Parathyroid adenoma (tissue), 2 donors: Measurements from ENCODE around the gene CHST8.

Source experiments
- H2AFZ ChIP-seq: fragments of 300-600 bp; sonication (generic); one replicate; pipeline ENCODE4 v1.7.0; 2017; ENCODE audit warnings: antibody characterized with exemption, mild to moderate bottlenecking
- H3K27ac ChIP-seq: fragments of 300-600 bp; sonication (generic); one replicate; pipeline ENCODE4 v1.7.0; 2017
- H3K27me3 ChIP-seq: fragments of 300-600 bp; sonication (generic); one replicate; pipeline ENCODE4 v1.7.0; 2017; ENCODE audit warnings: low read length; ENCODE audit not compliant: control insufficient read depth, insufficient read depth
- H3K36me3 ChIP-seq: fragments of 300-600 bp; sonication (generic); one replicate; pipeline ENCODE4 v1.7.0; 2017; ENCODE audit warnings: low read length; ENCODE audit not compliant: control insufficient read depth, insufficient read depth
- H3K4me1 ChIP-seq: fragments of 300-600 bp; sonication (generic); one replicate; pipeline ENCODE4 v1.7.0; 2017; ENCODE audit warnings: control low read depth
- H3K4me2 ChIP-seq: fragments of 300-600 bp; sonication (generic); one replicate; pipeline ENCODE4 v1.7.0; 2017; ENCODE audit warnings: low read length
- H3K4me3 ChIP-seq: fragments of 300-600 bp; sonication (generic); one replicate; pipeline ENCODE4 v1.7.0; 2017; ENCODE audit warnings: low read depth, low read length
- H3K79me2 ChIP-seq: fragments of 300-600 bp; sonication (generic); one replicate; pipeline ENCODE4 v1.7.0; 2017; ENCODE audit warnings: control low read depth
- H3K9ac ChIP-seq: fragments of 300-600 bp; sonication (generic); one replicate; pipeline ENCODE4 v1.7.0; 2017; ENCODE audit warnings: mild to moderate bottlenecking
- H3K9me3 ChIP-seq: fragments of 300-600 bp; sonication (generic); one replicate; pipeline ENCODE4 v1.7.0; 2017; ENCODE audit warnings: low read length; ENCODE audit not compliant: control insufficient read depth
- TF ChIP-seq, protein P1 (sequence below): fragments of 300-600 bp; sonication (generic); IDR thresholded peaks from one replicate; pipeline ENCODE4 v1.7.0; 2017; ENCODE audit warnings: antibody characterized with exemption, mild to moderate bottlenecking
- donor health status: primary hyperparathyroidism.

Gene CHST8

DNA sequence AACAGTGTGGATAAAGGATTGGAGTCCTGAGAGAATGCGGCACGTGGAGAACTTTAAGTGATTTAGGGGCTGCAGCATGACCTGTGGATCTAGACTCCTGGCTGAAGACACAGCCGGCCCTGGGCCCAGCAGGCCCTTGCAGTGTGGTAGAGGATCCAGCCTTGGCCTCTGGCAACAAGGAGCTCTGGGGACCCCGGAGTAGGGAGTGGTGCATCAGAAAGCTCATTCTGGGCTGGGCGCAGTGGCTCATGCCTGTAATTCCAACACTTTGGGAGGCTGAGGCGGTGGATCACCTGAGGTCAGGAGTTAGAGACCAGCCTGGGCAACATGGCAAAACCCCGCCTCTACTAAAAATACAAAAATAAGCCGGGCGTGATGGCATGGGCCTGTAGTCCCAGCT is 76.0 kb downstream of the CHST8 start:
- TF ChIP-seq, protein P1, sequence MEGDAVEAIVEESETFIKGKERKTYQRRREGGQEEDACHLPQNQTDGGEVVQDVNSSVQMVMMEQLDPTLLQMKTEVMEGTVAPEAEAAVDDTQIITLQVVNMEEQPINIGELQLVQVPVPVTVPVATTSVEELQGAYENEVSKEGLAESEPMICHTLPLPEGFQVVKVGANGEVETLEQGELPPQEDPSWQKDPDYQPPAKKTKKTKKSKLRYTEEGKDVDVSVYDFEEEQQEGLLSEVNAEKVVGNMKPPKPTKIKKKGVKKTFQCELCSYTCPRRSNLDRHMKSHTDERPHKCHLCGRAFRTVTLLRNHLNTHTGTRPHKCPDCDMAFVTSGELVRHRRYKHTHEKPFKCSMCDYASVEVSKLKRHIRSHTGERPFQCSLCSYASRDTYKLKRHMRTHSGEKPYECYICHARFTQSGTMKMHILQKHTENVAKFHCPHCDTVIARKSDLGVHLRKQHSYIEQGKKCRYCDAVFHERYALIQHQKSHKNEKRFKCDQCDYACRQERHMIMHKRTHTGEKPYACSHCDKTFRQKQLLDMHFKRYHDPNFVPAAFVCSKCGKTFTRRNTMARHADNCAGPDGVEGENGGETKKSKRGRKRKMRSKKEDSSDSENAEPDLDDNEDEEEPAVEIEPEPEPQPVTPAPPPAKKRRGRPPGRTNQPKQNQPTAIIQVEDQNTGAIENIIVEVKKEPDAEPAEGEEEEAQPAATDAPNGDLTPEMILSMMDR: no peak
- H3K4me1 ChIP-seq: peaks cover 6% of the 10 kb centered on the region
- no peak overlapping the region for H2AFZ ChIP-seq
- H3K4me2 ChIP-seq: no peak overlapping the region
- no peak overlapping the region for H3K9ac ChIP-seq
- H3K36me3 ChIP-seq: no peaks in the 10 kb centered on the region
- no peak overlapping the region for H3K4me3 ChIP-seq
- no peaks in the 10 kb centered on the region for H3K9me3 ChIP-seq
- no peaks in the 10 kb centered on the region for H3K27me3 ChIP-seq
- no peak overlapping the region for H3K27ac ChIP-seq
- H3K79me2 ChIP-seq: no peaks in the 10 kb centered on the region

DNA sequence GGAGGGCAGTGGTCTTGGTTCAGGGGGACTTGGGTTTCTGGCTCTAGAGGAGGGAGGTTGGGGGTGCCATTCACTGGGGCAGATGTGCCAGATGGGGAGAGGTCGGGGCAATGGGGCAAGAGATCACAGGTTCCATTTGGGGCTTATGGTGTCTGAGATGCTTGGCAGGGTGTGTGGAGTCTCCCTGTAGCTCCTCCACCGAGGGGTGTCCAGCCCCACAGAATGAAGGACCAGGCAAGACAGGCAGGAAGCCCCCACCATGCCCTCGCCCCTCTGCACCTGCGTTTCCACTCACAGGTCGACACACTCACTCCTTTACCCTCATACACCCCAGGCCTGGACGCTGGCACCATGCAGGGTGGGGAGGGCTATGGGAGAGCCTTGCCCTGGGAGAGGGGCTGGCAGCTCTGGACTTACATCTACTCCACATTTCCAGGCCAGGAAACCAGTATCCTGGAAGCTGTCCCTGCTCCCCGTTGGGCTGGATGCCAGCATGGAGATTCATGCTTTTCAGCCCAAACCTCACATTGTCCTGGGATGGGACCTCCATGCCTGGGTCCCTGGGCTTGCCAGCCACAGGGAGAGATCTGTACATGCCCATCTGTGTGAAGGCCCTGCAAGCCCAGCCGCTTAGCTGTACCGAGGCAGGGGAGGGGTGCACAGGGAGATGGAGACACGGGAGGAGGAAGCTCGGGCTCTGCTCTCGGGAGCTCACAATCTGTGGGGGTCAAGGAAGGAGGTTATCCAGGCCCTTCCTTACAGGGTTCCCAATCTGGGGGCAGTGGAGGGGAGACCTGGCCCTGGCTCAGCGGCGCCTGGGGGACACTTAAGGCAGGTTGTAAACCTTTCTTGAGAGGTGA is 77.1 kb downstream of the CHST8 start:
- peaks cover 6% of the 10 kb centered on the region for H3K4me1 ChIP-seq
- H3K27me3 ChIP-seq: no peaks in the 10 kb centered on the region
- H3K9me3 ChIP-seq: no peaks in the 10 kb centered on the region
- no peaks in the 10 kb centered on the region for H3K36me3 ChIP-seq
- no peaks in the 10 kb centered on the region for H3K79me2 ChIP-seq
- H3K27ac ChIP-seq: no peak overlapping the region
- TF ChIP-seq, protein P1: no peak
- no peak overlapping the region for H3K9ac ChIP-seq
- H3K4me3 ChIP-seq: no peak overlapping the region
- no peak overlapping the region for H3K4me2 ChIP-seq
- H2AFZ ChIP-seq: no peak overlapping the region

DNA sequence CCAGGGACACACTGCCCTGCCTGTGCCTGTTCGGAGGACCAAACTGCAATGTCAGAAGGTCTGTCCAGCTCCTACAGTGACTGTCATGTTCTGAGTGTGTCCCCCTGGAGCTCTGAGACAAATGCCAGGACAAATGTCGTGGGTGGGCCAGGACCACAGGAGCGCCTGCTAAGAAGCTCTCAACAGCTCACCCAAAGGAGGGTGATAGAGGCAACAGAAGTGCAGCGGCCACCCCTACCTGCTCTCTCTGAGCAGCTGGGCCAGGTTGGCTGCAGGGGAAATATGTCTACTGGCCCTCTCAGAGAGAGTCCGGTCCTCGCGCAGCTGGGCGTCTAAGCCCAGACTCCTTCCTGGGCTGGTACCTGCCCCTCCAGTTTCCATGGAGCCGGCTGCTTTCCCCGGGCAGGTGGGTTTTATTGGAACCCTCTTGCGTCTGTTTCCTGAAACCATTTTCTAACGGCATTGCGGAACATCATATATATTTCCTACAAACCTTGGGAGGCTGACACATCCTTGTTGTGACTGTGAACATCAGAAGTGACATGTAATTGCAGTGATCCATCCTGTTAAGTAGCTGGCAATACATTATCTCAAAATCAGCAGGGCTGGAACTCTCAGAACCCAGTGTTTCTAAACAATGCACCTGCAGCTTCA is 78.1 kb downstream of the CHST8 start:
- Histone ChIP-seq H3K9me3 (no peaks in the 10 kb centered on the region), H3K4me1 (peaks cover 6% of the 10 kb centered on the region), H3K4me2 (no peak overlapping the region), H3K36me3 (no peaks in the 10 kb centered on the region), H3K4me3 (no peak overlapping the region), H3K79me2 (no peaks in the 10 kb centered on the region), H2AFZ (peak overlapping the region; percentile 29), H3K27me3 (no peaks in the 10 kb centered on the region), H3K27ac (no peak overlapping the region), H3K9ac (no peak overlapping the region)
- TF ChIP-seq, protein P1: no peak

DNA sequence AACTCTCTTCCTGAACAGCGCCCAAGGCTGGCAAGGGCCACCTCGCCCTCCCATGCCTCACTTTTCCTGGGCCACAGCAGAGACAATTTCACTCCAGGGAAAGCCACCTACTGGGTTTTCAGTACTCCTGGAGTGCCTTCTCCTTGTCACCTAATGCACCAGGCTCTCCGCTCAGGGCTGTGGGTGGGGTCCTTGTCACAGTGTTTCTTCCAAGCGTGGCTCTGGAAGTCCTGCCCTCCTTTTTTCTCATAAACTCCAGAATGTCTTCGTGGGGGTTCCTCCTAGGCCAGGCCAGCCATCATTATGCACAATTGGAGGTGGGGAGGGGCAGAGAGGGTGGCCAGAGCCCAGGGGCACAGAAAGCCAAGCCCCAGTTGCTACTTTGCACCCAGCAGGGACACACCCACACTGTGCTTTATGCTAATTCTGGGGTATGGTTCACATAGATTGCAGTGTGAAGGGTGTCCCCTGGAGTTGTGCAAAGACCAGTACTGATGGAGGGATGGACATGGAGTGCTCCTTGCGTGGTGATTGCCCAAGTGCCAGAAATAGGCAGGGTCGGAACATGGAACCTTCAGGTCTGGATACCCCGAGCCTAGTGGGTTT is 78.8 kb downstream of the CHST8 start:
- Histone ChIP-seq H3K79me2 (no peaks in the 10 kb centered on the region), H2AFZ (peak overlapping the region; percentile 29), H3K9me3 (no peaks in the 10 kb centered on the region), H3K4me1 (peaks cover 6% of the 10 kb centered on the region), H3K9ac (no peak overlapping the region), H3K27me3 (no peaks in the 10 kb centered on the region), H3K4me3 (no peak overlapping the region), H3K36me3 (no peaks in the 10 kb centered on the region), H3K27ac (no peak overlapping the region), H3K4me2 (no peak overlapping the region)
- TF ChIP-seq, protein P1: no peak
